K562 (cell line): ENCODE data around the gene E2F2. TPM values are rescaled to one million over a fixed set of nuclear protein-coding genes. Genes with fewer than 3 reads are reported as not detected.

Source experiments
- CCNT2 ChIP-seq: IDR thresholded peaks from 2 replicates; pipeline ENCODE4 v1.6.1; 2011; ENCODE audit warnings: borderline replicate concordance, low read depth, mild to moderate bottlenecking, moderate library complexity, mixed read lengths, low read length; ENCODE audit not compliant: insufficient read length; ENCODE audit errors: extremely low read depth
- HNRNPL ChIP-seq: fragments of 200-400 bp; formaldehyde crosslinking; IDR thresholded peaks from 2 replicates; pipeline ENCODE4 v1.6.1; 2017; ENCODE audit warnings: low read depth, mild to moderate bottlenecking, low read length
- RBBP5 ChIP-seq: fragments of 200-600 bp; sonication (generic); IDR thresholded peaks from 2 replicates; pipeline ENCODE4 v1.6.1; 2012; ENCODE audit warnings: borderline replicate concordance, mild to moderate bottlenecking, low read length, control low read depth, inconsistent platforms; ENCODE audit not compliant: insufficient read depth, poor library complexity, severe bottlenecking
- SAFB ChIP-seq: fragments of 200-400 bp; formaldehyde crosslinking; IDR thresholded peaks from 2 replicates; pipeline ENCODE4 v1.6.1; 2017; ENCODE audit warnings: low read depth, low read length, borderline replicate concordance
- TSC22D4 ChIP-seq: fragments of 450-650 bp; IDR thresholded peaks from 2 replicates; pipeline ENCODE4 v1.6.1; 2016; ENCODE audit warnings: missing genetic modification characterization, missing biosample characterization, control low read depth
- ZBTB1 ChIP-seq: sonication (generic); formaldehyde crosslinking; IDR thresholded peaks from 2 replicates; pipeline ENCODE4 v1.8.1; 2023; ENCODE audit warnings: missing genetic modification reagents, low read depth, mild to moderate bottlenecking, borderline replicate concordance
- ZNF239 ChIP-seq: fragments of 250-450 bp; sonication (Bioruptor Pico); IDR thresholded peaks from 2 replicates; pipeline ENCODE4 v1.4.0; 2020; ENCODE audit warnings: mild to moderate bottlenecking
- ZNF57 ChIP-seq: fragments of 450-650 bp; formaldehyde crosslinking; IDR thresholded peaks from 2 replicates; pipeline ENCODE4 v1.4.0; 2020; ENCODE audit warnings: mild to moderate bottlenecking, moderate library complexity
- polyA plus RNA-seq, 8 experiments: library from polyadenylated mRNA; depleted of rRNA in 4 of 8; stranded (reverse) in 5 of 8; unstranded in 3 of 8; fragments of >200 nt; fragmentation: Nextera tagmentation in 2 of 8; fragmentation: Illumina TruSeq in 1 of 8; extraction: Ambion mirVana in 2 of 8; extraction: Trizol in 1 of 8; gene quantifications; 2 replicates each; pipeline versions ENCODE4 v1.2.1 to v1.2.3, GENCODE V29; 2011 to 2014; ENCODE audit warnings: inconsistent platforms in 1 of 8, missing spikeins in 1 of 8
- total RNA-seq, 7 experiments: library from RNA; depleted of rRNA in 6 of 7; stranded (reverse); fragments of >200 nt in 6 of 7; fragmentation: Illumina TruSeq in 2 of 7; extraction: Trizol in 2 of 7; gene quantifications; 2 replicates each; pipeline versions ENCODE4 v1.2.1 to v1.2.3, GENCODE V29; 2011 to 2021; ENCODE audit warnings: low replicate concordance in 1 of 7
- TF ChIP-seq, protein P1 (sequence below), 2 experiments: fragments of 450-650 bp in 1 of 2; sonication (generic) in 1 of 2; formaldehyde crosslinking in 1 of 2; IDR thresholded peaks; 2 replicates each; pipeline versions ENCODE4 v1.7.1 to v1.9.0; 2016 to 2022; ENCODE audit warnings: inconsistent platforms in 1 of 2, mild to moderate bottlenecking in 1 of 2, missing genetic modification reagents in 1 of 2
- TF ChIP-seq, protein P2 (sequence below), 3 experiments: fragments of 200-800 bp in 1 of 3; sonication (Bioruptor generic) in 1 of 3; sonication (generic) in 1 of 3; formaldehyde crosslinking in 1 of 3; IDR thresholded peaks; 2 replicates each; pipeline versions ENCODE4 v1.6.1 to v1.8.0; 2016 to 2022; ENCODE audit warnings: mild to moderate bottlenecking in 2 of 3, missing compliant biosample characterization in 2 of 3, missing genetic modification characterization in 2 of 3, missing genetic modification reagents in 1 of 3

E2F2 gene
- total and polyA plus RNA-seq, 9 of the 15 experiments (the other 6 are each of a cell fraction or from before 2014, with no cell fraction given), result 3.1 to 25.3 (median 11.4) TPM

DNA sequence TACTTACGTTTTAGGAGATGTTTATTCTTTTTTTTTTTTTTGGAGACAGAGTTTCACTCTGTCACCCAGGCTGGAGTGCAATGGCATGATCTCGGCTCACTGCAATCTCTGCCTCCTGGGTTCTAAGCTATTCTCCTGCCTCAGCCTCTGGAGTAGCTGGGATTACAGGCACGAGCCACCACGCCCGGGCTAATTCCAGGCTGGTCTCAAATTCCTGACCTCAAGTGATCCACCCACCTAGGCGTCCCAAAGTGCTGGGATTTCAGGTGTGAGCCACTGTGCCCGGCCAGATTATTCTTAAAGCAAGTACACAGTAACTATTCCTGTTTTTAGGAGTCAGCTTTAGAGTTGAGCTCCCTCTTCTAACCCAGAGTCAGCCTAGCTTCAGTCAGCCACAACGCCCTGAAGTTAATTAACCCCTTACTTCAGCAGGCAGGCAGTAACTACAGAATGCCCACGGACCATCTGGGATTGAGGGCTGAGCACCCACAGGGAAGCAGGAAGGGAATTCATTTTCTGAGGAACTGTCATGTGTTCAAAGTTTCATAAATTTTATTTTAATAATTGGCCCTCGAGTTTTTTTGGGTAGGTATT, 33.6 kb upstream of the E2F2 start (continued):
- TF ChIP-seq, protein P1, sequence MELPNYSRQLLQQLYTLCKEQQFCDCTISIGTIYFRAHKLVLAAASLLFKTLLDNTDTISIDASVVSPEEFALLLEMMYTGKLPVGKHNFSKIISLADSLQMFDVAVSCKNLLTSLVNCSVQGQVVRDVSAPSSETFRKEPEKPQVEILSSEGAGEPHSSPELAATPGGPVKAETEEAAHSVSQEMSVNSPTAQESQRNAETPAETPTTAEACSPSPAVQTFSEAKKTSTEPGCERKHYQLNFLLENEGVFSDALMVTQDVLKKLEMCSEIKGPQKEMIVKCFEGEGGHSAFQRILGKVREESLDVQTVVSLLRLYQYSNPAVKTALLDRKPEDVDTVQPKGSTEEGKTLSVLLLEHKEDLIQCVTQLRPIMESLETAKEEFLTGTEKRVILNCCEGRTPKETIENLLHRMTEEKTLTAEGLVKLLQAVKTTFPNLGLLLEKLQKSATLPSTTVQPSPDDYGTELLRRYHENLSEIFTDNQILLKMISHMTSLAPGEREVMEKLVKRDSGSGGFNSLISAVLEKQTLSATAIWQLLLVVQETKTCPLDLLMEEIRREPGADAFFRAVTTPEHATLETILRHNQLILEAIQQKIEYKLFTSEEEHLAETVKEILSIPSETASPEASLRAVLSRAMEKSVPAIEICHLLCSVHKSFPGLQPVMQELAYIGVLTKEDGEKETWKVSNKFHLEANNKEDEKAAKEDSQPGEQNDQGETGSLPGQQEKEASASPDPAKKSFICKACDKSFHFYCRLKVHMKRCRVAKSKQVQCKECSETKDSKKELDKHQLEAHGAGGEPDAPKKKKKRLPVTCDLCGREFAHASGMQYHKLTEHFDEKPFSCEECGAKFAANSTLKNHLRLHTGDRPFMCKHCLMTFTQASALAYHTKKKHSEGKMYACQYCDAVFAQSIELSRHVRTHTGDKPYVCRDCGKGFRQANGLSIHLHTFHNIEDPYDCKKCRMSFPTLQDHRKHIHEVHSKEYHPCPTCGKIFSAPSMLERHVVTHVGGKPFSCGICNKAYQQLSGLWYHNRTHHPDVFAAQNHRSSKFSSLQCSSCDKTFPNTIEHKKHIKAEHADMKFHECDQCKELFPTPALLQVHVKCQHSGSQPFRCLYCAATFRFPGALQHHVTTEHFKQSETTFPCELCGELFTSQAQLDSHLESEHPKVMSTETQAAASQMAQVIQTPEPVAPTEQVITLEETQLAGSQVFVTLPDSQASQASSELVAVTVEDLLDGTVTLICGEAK (IDR thresholded peaks at IDR 0.05), result no peak
- TF ChIP-seq, protein P1 (CRISPR knock-in tag; IDR thresholded peaks at IDR 0.05), result no peak
- no peak for TF ChIP-seq ZNF57 (CRISPR knock-in tag)
- TF ChIP-seq, protein P2, sequence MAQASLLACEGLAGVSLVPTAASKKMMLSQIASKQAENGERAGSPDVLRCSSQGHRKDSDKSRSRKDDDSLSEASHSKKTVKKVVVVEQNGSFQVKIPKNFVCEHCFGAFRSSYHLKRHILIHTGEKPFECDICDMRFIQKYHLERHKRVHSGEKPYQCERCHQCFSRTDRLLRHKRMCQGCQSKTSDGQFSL (CRISPR knock-in tag; IDR thresholded peaks at IDR 0.05), result no peak
- TF ChIP-seq, protein P2 (tag; IDR thresholded peaks at IDR 0.05), result no peak
- TF ChIP-seq SAFB, result no peak
- TF ChIP-seq HNRNPL, result no peak
- no peak for TF ChIP-seq TSC22D4 (tag)
- no peak for TF ChIP-seq CCNT2
- TF ChIP-seq RBBP5, result no peak
- TF ChIP-seq ZBTB1 (CRISPR knock-in tag), result no peak
- TF ChIP-seq ZNF239 (CRISPR knock-in tag), result no peak
- TF ChIP-seq, all 486 proteins: peak for 0
